Measurements from ENCODE around the gene NYNRIN.

Gene NYNRIN

DNA sequence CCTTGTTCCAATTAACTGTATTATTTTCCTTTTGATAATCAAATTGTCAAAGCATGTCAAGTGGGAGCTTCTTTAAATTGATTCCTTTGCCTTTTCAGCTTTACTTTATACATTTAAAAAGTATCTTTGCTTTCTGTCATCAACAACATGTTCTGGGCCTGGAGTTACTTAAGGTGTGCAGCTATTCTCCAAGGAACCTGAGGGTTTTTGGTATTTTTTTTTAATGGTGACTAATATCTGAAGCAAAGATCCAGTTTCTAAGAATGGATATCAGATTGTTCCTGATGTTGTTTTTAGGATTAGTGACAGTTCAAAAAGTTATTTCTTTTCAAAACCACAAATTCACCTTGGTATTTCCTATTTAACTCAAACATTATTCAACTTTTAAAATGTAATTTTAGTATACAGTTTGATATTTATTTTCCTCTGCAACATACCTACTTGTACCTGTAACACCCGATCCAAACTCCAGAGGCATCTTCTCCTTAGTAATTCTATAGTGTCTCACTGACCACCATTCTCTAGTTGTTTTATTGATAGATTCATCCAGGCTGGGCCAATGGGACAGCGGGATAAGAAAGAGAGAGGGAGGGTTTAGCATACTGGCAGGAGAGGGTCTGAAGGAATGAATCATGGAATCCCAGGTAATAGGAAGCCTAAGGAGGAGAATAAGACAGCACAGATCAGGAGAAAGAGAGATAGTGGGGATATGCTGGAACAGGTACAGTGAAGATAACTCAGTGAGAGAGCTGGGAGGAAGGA is 27.5 kb downstream of the NYNRIN start:
- DNase-seq: no peak
- Histone ChIP-seq H3K9me3 (ENCODE audit: severe bottlenecking) (no peaks in the 10 kb centered on the region), H3K36me3 (peaks cover 4% of the 10 kb centered on the region), H3K27me3 (ENCODE audit: insufficient read depth, low read depth, severe bottlenecking) (no peaks in the 10 kb centered on the region), H3K27ac (no peak overlapping the region), H3K4me3 (ENCODE audit: low read depth, low read length) (no peak overlapping the region)
- TF ChIP-seq, protein P1, sequence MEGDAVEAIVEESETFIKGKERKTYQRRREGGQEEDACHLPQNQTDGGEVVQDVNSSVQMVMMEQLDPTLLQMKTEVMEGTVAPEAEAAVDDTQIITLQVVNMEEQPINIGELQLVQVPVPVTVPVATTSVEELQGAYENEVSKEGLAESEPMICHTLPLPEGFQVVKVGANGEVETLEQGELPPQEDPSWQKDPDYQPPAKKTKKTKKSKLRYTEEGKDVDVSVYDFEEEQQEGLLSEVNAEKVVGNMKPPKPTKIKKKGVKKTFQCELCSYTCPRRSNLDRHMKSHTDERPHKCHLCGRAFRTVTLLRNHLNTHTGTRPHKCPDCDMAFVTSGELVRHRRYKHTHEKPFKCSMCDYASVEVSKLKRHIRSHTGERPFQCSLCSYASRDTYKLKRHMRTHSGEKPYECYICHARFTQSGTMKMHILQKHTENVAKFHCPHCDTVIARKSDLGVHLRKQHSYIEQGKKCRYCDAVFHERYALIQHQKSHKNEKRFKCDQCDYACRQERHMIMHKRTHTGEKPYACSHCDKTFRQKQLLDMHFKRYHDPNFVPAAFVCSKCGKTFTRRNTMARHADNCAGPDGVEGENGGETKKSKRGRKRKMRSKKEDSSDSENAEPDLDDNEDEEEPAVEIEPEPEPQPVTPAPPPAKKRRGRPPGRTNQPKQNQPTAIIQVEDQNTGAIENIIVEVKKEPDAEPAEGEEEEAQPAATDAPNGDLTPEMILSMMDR (IDR thresholded peaks at IDR 0.05; ENCODE audit: low read depth, low read length): no peak

DNA sequence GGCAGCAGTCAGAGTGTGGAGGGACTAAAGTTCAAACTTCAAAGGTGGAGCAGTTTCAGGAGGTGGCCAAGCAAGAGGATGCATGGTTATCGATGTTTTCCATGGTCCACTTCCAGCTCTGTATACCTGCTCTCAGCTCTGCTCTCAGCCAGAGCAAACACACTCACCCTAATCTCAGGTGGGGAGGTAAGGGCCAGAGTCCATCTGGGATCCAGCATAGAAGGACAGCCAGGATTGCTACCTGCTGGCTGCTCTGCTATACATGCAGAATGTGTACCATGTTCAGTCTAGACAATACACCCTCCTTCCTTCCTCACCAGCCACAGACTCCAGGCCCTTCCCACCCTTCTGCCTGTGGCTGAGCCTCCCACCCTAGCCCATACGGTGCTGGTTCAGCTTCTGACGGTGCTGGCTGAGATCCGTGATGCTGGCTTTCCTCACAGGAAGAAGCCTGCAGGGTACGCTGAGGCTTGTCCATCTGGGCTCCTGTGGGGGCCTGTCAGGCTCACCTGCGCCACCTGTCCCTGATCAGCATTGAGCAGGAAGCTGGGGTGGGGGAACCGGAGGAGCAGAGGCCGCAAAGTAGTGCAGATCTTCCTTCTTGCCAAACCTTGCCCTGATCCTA is 28.2 kb downstream of the NYNRIN start:
- H3K27me3 ChIP-seq (ENCODE audit: insufficient read depth, low read depth, severe bottlenecking): no peaks in the 10 kb centered on the region
- H3K36me3 ChIP-seq: peaks cover 8% of the 10 kb centered on the region
- no peaks in the 10 kb centered on the region for H3K9me3 ChIP-seq (ENCODE audit: severe bottlenecking)
- peak; percentile 66 for DNase-seq
- no peak overlapping the region for H3K4me3 ChIP-seq (ENCODE audit: low read depth, low read length)
- 0 out of 2 replicates have a peak overlapping the region, but pooled peaks have one; percentile 16 for H3K27ac ChIP-seq
- TF ChIP-seq, protein P1 (IDR thresholded peaks at IDR 0.05; ENCODE audit: low read depth, low read length): peak; percentile 30; the same call in 1 of the 2 replicates

DNA sequence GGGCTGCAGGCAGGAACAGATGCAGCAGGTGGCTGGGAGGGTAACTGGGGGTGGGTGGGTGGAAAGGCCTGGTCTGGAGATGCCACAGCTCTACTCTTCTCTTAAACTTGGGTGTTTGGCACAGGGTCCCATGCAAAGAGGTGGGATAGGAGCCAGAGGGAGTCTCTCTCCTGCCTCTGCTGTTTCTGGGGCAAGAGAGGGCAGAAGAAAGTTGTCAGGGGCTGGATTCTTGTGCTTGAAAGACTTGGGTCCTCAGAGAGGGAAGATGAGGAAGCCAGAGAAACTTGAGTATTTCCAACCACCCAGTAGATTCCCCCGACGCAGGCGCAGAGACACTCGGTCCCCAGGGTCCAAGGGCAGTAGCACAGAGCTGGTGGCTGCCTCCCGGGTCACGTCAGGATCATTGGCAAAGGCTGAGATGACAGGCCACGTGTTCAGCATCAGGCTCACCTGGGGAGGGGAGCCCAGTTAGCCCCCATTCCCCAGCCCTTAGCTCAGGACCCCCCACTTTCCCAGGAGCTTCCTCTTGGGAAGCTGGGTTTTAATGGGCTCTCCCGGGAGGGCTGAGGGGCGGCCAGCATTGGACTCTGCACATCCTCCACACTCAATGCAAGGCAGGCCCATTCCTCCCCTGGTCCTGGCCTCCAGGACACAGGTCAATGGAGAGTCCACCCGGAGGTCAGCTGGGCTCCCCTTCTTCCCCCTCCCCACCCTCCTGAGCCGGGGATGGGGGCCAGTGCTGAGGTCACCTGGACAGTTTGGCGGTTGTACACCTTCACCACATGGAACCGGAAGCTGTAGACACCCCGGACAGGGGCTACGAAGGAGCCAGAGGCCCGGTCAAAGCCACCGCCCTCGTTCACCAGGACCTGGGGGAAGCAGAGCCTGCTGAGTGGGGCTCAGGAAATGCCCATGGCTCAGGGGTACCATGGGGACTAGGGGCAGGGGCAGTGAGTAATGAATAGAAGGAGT is 29.0 kb downstream of the NYNRIN start:
- Histone ChIP-seq H3K36me3 (peaks cover 15% of the 10 kb centered on the region), H3K9me3 (ENCODE audit: severe bottlenecking) (no peaks in the 10 kb centered on the region), H3K27ac (no peak overlapping the region; the same call in 1 of the 2 replicates), H3K4me3 (ENCODE audit: low read depth, low read length) (no peak overlapping the region), H3K27me3 (ENCODE audit: insufficient read depth, low read depth, severe bottlenecking) (no peaks in the 10 kb centered on the region)
- DNase-seq: no peak
- TF ChIP-seq, protein P1 (IDR thresholded peaks at IDR 0.05; ENCODE audit: low read depth, low read length): no peak

DNA sequence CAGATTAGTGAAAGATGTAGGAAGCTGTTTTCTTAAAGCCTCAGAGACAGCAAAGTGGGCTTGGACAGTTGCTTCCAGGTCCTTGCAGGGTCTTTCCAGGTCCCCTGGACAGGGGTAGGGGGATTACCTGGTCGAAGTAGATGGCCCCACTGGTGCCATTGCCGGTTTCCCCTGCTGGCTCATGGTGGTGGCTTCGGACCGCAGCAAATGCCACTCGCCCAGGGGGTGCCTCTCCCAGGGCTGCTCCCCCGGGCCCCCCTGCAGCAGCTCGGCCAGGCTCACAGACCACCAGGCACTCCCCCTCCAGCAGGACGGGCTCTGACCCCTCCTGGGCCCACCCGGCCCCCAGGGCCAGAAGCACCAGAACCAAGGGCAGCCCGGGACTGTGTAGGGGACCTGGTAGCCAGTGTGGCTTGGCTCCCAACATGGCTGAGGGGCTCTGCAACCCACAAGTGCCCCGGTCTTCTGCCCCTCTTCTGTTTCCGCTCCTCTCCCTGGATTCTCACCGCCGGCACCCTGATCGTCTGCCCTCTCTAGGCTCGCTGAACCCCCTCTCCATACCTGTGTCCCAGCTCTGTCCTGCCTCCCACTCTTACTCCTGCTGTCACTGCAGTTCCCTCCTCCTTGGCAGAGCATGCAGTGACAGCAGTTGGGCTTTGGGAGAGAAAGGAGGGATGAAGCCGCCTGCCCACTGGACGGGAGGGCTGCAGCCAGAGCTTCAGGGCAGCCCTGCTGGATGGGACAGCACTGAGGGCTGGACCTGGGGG is 30.0 kb downstream of the NYNRIN start:
- Histone ChIP-seq H3K9me3 (ENCODE audit: severe bottlenecking) (no peaks in the 10 kb centered on the region), H3K4me3 (ENCODE audit: low read depth, low read length) (peak overlapping the region; percentile 56), H3K27ac (peak overlapping the region; percentile 91), H3K27me3 (ENCODE audit: insufficient read depth, low read depth, severe bottlenecking) (no peaks in the 10 kb centered on the region), H3K36me3 (peaks cover 17% of the 10 kb centered on the region)
- DNase-seq: no peak
- TF ChIP-seq, protein P1 (IDR thresholded peaks at IDR 0.05; ENCODE audit: low read depth, low read length): no peak
